Astrocyte (in vitro differentiated cells and primary cell): ENCODE data around the gene RABGAP1L.

Experiments used
- CTCF ChIP-seq: IDR thresholded peaks from 2 replicates; pipeline ENCODE4 v1.5.1; 2011; ENCODE audit warnings: low read depth, mild to moderate bottlenecking, inconsistent platforms, low read length, moderate library complexity; ENCODE audit not compliant: insufficient read depth
- EZH2 ChIP-seq: IDR thresholded peaks from 2 replicates; pipeline ENCODE4 v1.6.1; 2012; ENCODE audit warnings: mild to moderate bottlenecking, low read length, inconsistent platforms; ENCODE audit not compliant: insufficient read depth

GRCh38 chr1:174920093-174920492 lies 760.8 kb downstream of the RABGAP1L start:
- TF ChIP-seq EZH2 (no peak), CTCF (no peak)
